CD14-positive monocyte (primary cell): ENCODE data around the gene COL27A1. TPM values are rescaled to one million over a fixed set of nuclear protein-coding genes. Genes with fewer than 3 reads are reported as not detected.
"Not testable (repeated sequence)": the region's sequence is repeated elsewhere in the genome, so short reads cannot be mapped to it uniquely, and the experiment has no call there.

ENCODE experiments used
- DNase-seq, 3 donors: peaks; one replicate each; pipeline ENCODE4 v3.0.0-alpha.2; 2011 to 2022
- H2AFZ ChIP-seq: 2 replicates; pipeline ENCODE4 v1.6.0; 2012; ENCODE audit warnings: mild to moderate bottlenecking, low read depth, low read length, inconsistent platforms; ENCODE audit not compliant: insufficient read depth, poor library complexity, severe bottlenecking
- H3K27ac ChIP-seq, 2 donors: 1 replicate in 1 of 2; 2 replicates in 1 of 2; pipeline ENCODE4 v1.5.1; 2012 to 2013; ENCODE audit warnings: low read length in 2 of 2, control low read depth in 1 of 2, inconsistent platforms in 1 of 2, low read depth in 1 of 2, mild to moderate bottlenecking in 1 of 2
- H3K27me3 ChIP-seq, 2 donors: one replicate each; pipeline versions ENCODE4 v1.6.0 to v1.6.1; 2011 to 2013; ENCODE audit warnings: low read length in 2 of 2; ENCODE audit not compliant: control insufficient read depth in 2 of 2, insufficient read depth in 2 of 2
- H3K36me3 ChIP-seq, 2 donors: replicated peaks in 1 of 2; 1 replicate in 1 of 2; 2 replicates in 1 of 2; pipeline versions ENCODE4 v1.5.1 to v1.6.1; 2012 to 2013; ENCODE audit warnings: low read length in 2 of 2, control low read depth in 1 of 2, inconsistent platforms in 1 of 2, mild to moderate bottlenecking in 1 of 2; ENCODE audit not compliant: insufficient read depth in 2 of 2, control insufficient read depth in 1 of 2
- H3K4me1 ChIP-seq, 2 donors: 1 replicate in 1 of 2; 2 replicates in 1 of 2; pipeline versions ENCODE4 v1.5.1 to v1.6.1; 2012 to 2013; ENCODE audit warnings: low read length in 2 of 2, control low read depth in 1 of 2, inconsistent platforms in 1 of 2, mild to moderate bottlenecking in 1 of 2, moderate library complexity in 1 of 2; ENCODE audit not compliant: insufficient read depth in 2 of 2, control insufficient read depth in 1 of 2
- H3K4me2 ChIP-seq: replicated peaks from 2 replicates; pipeline ENCODE3; 2012; ENCODE audit warnings: low read length, moderate library complexity, mild to moderate bottlenecking; ENCODE audit not compliant: poor library complexity, severe bottlenecking; ENCODE audit errors: extremely low read depth
- H3K4me3 ChIP-seq, 3 experiments: fragments of 200-600 bp in 1 of 3; sonication (generic) in 1 of 3; replicated peaks in 1 of 3; 1 replicate in 2 of 3; 2 replicates in 1 of 3; pipeline ENCODE4 v1.5.1; 2011 to 2013; ENCODE audit warnings: low read length in 3 of 3, mild to moderate bottlenecking in 3 of 3, control low read depth in 2 of 3, low read depth in 2 of 3, inconsistent platforms in 1 of 3, moderate library complexity in 1 of 3
- H3K79me2 ChIP-seq: 2 replicates; pipeline ENCODE4 v1.6.0; 2012; ENCODE audit warnings: mild to moderate bottlenecking, control low read depth, inconsistent platforms, low read length, moderate library complexity; ENCODE audit not compliant: insufficient read depth
- H3K9ac ChIP-seq: 2 replicates; pipeline ENCODE4 v1.6.0; 2017; ENCODE audit warnings: low read length, mild to moderate bottlenecking; ENCODE audit not compliant: insufficient read depth, poor library complexity, severe bottlenecking
- H3K9me3 ChIP-seq, 2 donors: replicated peaks in 1 of 2; 1 replicate in 1 of 2; 2 replicates in 1 of 2; pipeline versions ENCODE4 v1.5.1 to v1.6.1; 2012 to 2013; ENCODE audit warnings: low read length in 2 of 2, control low read depth in 1 of 2; ENCODE audit not compliant: control insufficient read depth in 1 of 2, insufficient read depth in 1 of 2
- H4K20me1 ChIP-seq: 2 replicates; pipeline ENCODE4 v1.6.0; 2012; ENCODE audit warnings: mild to moderate bottlenecking, low read length, control low read depth, moderate library complexity; ENCODE audit not compliant: insufficient read depth
- H3K27ac Mint-ChIP-seq, 7 donors: one replicate each; pipeline ENCODE4 v1.8.0; 2020; ENCODE audit warnings: mild to moderate bottlenecking in 7 of 7, mixed read lengths in 7 of 7, moderate library complexity in 6 of 7, inconsistent platforms in 2 of 7
- H3K27me3 Mint-ChIP-seq, 3 donors: one replicate each; pipeline ENCODE4 v1.8.0; 2021 to 2022; ENCODE audit warnings: low read depth in 3 of 3, mild to moderate bottlenecking in 3 of 3, mixed read lengths in 3 of 3, moderate library complexity in 3 of 3, inconsistent platforms in 1 of 3
- H3K36me3 Mint-ChIP-seq, 2 donors: one replicate each; pipeline ENCODE4 v1.8.0; 2020; ENCODE audit warnings: mixed read lengths in 2 of 2, inconsistent platforms in 1 of 2, mild to moderate bottlenecking in 1 of 2
- H3K4me1 Mint-ChIP-seq: one replicate; pipeline ENCODE4 v1.8.0; 2020; ENCODE audit warnings: mild to moderate bottlenecking, mixed read lengths
- H3K4me3 Mint-ChIP-seq, 2 donors: one replicate each; pipeline ENCODE4 v1.8.0; 2020; ENCODE audit warnings: mild to moderate bottlenecking in 2 of 2, mixed read lengths in 2 of 2, moderate library complexity in 1 of 2
- H3K9me3 Mint-ChIP-seq, 7 donors: one replicate each; pipeline ENCODE4 v1.8.0; 2020 to 2022; ENCODE audit warnings: mixed read lengths in 7 of 7, mild to moderate bottlenecking in 6 of 7, moderate library complexity in 6 of 7, inconsistent platforms in 2 of 7
- CTCF ChIP-seq: fragments of 200-600 bp; IDR thresholded peaks from one replicate; pipeline ENCODE4 v1.8.0; 2022; ENCODE audit warnings: antibody characterized with exemption, mild to moderate bottlenecking
- WGBS: methylation state at CpG from one replicate; pipeline ENCODE4 v1.1.5; 2013; ENCODE audit warnings: missing lambda C conversion rate; ENCODE audit not compliant: insufficient coverage; 5-methylcytosine and 5-hydroxymethylcytosine counted together
- intact Hi-C, 2 donors: fragments of 100-400 bp; cut with micrococcal nuclease; formaldehyde crosslinking; loops; one replicate each; pipeline versions ENCODE4 v1.15.0 to v1.15.1; 2023
- polyA plus RNA-seq, 3 donors: library from polyadenylated mRNA; depleted of rRNA in 1 of 3; unstranded in 2 of 3; stranded (reverse) in 1 of 3; fragments of 300-500 nt in 2 of 3; fragments of >200 nt in 1 of 3; fragmentation: Illumina TruSeq in 2 of 3; gene quantifications; 1 replicate in 2 of 3; 2 replicates in 1 of 3; pipeline ENCODE4 v1.2.3, GENCODE V29; 2012 to 2021

The COL27A1 gene
- polyA plus RNA-seq, 3 donors = 0.03 TPM; not detected in 2

DNA sequence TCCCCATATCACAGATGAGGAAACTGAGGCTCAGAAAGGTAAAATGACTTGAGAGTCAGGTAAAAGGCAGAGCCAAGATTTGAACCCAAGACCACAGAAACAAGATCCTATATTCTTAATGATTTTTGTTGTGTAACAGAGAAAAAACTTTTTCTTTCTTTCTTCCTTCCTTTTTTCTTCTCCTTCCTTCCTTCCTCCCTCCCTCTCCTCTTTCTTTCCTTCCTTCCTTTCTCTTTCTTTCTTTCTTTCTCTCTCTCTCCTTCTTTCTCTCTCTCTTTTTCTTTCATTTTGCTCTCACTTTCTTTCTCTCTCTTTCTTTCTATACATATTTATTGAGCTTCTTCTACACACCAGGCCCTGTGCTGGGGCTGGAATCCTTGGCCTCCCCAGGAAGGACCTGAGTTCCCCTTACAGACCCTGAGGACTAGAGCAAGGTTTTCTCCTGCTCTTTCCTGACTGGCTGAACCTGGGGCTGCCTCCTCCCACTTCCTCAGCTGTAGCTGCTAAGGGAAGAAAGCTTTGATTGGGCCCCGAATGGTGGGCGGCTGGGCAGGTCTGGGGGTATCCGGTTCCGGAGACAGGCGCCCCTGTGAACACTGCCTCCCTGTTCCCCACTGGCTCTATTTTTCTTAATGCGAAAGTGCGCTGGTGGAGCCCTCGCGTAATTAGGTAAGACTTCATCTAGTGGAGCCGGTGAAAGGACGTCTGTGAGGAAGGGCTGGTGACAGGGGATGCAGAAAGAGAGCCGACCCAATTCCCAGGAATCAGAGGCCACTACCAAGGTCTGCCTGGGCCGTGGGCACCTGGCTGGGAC lies 28.9 kb upstream of the COL27A1 start:
- Histone ChIP-seq H4K20me1 (no peaks in the 10 kb centered on the region), H3K9me3 (peaks cover 12 to 14% of the 10 kb centered on the region in 2 donors), H3K27ac (no peak overlapping the region), H3K79me2 (no peaks in the 10 kb centered on the region), H2AFZ (no peak overlapping the region), H3K27me3 (no peaks in the 10 kb centered on the region), H3K9ac (no peak overlapping the region), H3K4me2 (no peak overlapping the region), H3K4me3 (no peak overlapping the region), H3K36me3 (no peaks in the 10 kb centered on the region), H3K4me1 (no peaks in the 10 kb centered on the region)
- 65% methylated on average over 10 of the region's 13 CpGs for WGBS
- Mint-ChIP-seq H3K27me3 (peaks cover 6 to 16% (median 9%) of the 10 kb centered on the region in 3 donors), H3K4me1 (peaks cover 2% of the 10 kb centered on the region), H3K27ac (peak overlapping the region in 1 of 7 donors; percentile 43), H3K36me3 (no peaks in the 10 kb centered on the region), H3K4me3 (no peak overlapping the region), H3K9me3 (peaks cover 7 to 16% (median 15%) of the 10 kb centered on the region in 7 donors)
- intact Hi-C loops = no loop called here
- DNase-seq = no peak
- no peak for TF ChIP-seq CTCF

- H3K9ac ChIP-seq, H2AFZ ChIP-seq, H3K27ac Mint-ChIP-seq, DNase-seq, H3K4me1 ChIP-seq, H3K79me2 ChIP-seq, H3K27me3 ChIP-seq, H3K4me1 Mint-ChIP-seq, H3K4me3 ChIP-seq, H4K20me1 ChIP-seq, H3K27ac ChIP-seq, H3K36me3 ChIP-seq, H3K4me3 Mint-ChIP-seq, H3K36me3 Mint-ChIP-seq, H3K4me2 ChIP-seq, intact Hi-C loops: not testable (repeated sequence)
- Mint-ChIP-seq H3K27me3 (peaks cover 6 to 22% (median 11%) of the 10 kb centered on the region in 3 donors), H3K9me3 (peaks cover 7 to 16% (median 15%) of the 10 kb centered on the region in 7 donors)
- peaks cover 12 to 14% of the 10 kb centered on the region in 2 donors for H3K9me3 ChIP-seq
- WGBS = no CpG with 5 or more reads among the region's 3 CpGs
Observed at GRCh38 chr9:114128759-114129158, 26.6 kb upstream of the COL27A1 start.
